ENCODE measurements around the gene PPIL1.

DNA sequence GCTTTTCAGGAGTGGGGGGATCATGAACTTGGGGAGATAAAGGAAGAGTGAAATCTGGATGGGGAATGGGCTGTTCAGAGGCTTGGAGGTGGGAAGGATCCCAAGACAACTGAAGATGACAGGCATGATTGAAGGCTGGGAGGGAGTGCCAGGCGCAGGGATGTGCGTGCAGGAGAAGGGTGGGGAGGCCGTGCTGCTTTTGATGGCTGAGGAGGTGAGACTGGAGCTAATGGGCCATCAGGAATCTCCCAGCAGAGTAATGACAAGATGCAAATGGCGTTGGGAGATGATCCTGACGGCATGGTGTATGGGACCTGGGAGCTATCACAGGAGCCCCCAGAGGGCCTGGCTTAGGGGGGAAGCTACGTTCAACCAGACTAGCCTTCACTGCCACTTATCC lies 36.9 kb downstream of the PPIL1 start:
- TF ChIP-seq, protein P1, sequence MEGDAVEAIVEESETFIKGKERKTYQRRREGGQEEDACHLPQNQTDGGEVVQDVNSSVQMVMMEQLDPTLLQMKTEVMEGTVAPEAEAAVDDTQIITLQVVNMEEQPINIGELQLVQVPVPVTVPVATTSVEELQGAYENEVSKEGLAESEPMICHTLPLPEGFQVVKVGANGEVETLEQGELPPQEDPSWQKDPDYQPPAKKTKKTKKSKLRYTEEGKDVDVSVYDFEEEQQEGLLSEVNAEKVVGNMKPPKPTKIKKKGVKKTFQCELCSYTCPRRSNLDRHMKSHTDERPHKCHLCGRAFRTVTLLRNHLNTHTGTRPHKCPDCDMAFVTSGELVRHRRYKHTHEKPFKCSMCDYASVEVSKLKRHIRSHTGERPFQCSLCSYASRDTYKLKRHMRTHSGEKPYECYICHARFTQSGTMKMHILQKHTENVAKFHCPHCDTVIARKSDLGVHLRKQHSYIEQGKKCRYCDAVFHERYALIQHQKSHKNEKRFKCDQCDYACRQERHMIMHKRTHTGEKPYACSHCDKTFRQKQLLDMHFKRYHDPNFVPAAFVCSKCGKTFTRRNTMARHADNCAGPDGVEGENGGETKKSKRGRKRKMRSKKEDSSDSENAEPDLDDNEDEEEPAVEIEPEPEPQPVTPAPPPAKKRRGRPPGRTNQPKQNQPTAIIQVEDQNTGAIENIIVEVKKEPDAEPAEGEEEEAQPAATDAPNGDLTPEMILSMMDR (IDR thresholded peaks at IDR 0.05), result no peak
- no peak for TF ChIP-seq POLR2A (IDR thresholded peaks at IDR 0.05)

Data from lower leg skin (tissue), 3 donors.